ENCODE results near the gene CLOCK.

DNA sequence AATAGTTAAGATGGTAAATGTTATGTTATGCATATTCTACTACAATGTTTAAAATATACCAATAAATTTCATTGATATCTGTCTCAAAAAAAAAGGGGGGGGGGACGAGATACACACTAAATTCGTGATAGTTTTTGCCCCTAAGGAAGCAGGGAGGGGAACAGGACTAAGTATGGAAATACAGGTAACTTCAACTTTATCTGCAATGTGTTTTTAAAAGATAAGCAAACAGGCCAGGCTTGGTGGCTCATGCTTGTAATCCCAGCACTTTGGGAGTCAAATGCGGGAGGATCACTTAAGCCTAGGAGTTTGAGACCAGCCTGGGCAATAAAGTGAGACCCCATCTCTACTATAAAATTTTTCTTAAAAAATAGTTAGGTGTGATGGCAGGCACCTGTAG lies 13.4 kb upstream of the CLOCK start:
- TF ChIP-seq POLR2A (IDR thresholded peaks at IDR 0.05; ENCODE audit: low read length) (no peak), GATA1 (IDR thresholded peaks at IDR 0.05; ENCODE audit: low read depth, low read length) (no peak)

Measured in erythroblast (primary cell).